ENCODE data around the gene MYL11.

Gene MYL11

GRCh38 chr16:30377812-30378235 lies 3.2 kb downstream of the MYL11 start (continued):
- peak; percentile 66; the same call in 1 of the 2 replicates for TF ChIP-seq PBX3 (CRISPR knock-in tag; IDR thresholded peaks at IDR 0.05)
- TF ChIP-seq ZNF350 (tag by site-specific recombination; IDR thresholded peaks at IDR 0.05), result no peak
- TF ChIP-seq ZNF529 (tag by site-specific recombination; IDR thresholded peaks at IDR 0.05; ENCODE audit: insufficient replicate concordance), result no peak
- TF ChIP-seq ZFHX2 (tag by site-specific recombination; conservative IDR thresholded peaks at IDR 0.05), result no peak
- TF ChIP-seq ZNF37A (tag by site-specific recombination; IDR thresholded peaks at IDR 0.05), result no peak
- no peak; the same call in 1 of the 2 replicates for TF ChIP-seq ZNF501 (tag by site-specific recombination; IDR thresholded peaks at IDR 0.05)
- no peak for TF ChIP-seq ZNF776 (tag by site-specific recombination; IDR thresholded peaks at IDR 0.05; ENCODE audit: borderline replicate concordance)
- TF ChIP-seq SALL2 (tag by site-specific recombination; IDR thresholded peaks at IDR 0.05; ENCODE audit: borderline replicate concordance), result no peak
- no peak; the same call in 1 of the 2 replicates for TF ChIP-seq FEZF1 (tag by site-specific recombination; IDR thresholded peaks at IDR 0.05)
- TF ChIP-seq IKZF3 (tag by site-specific recombination; IDR thresholded peaks at IDR 0.05), result peak; percentile 39; the same call in 1 of the 2 replicates
- no peak for TF ChIP-seq CTCF (tag by site-specific recombination; IDR thresholded peaks at IDR 0.05)
- TF ChIP-seq ZNF341 (tag by site-specific recombination; IDR thresholded peaks at IDR 0.05; ENCODE audit: low read depth), result peak; percentile 76
- no peak for TF ChIP-seq ZNF132 (tag by site-specific recombination; IDR thresholded peaks at IDR 0.05; ENCODE audit: borderline replicate concordance)
- no peak for TF ChIP-seq SETDB1 (IDR thresholded peaks at IDR 0.05; ENCODE audit: insufficient read length, low read length)
- no peak for TF ChIP-seq ZNF114 (tag by site-specific recombination; IDR thresholded peaks at IDR 0.05)
- TF ChIP-seq ZNF155 (tag by site-specific recombination; IDR thresholded peaks at IDR 0.05), result no peak
- peak; percentile 87 for TF ChIP-seq OSR2 (tag by site-specific recombination; IDR thresholded peaks at IDR 0.05)
- no peak for TF ChIP-seq ZNF596 (tag by site-specific recombination; IDR thresholded peaks at IDR 0.05)
- no peak for TF ChIP-seq ZNF548 (tag by site-specific recombination; IDR thresholded peaks at IDR 0.05)
- no peak for TF ChIP-seq ZNF214 (tag by site-specific recombination; IDR thresholded peaks at IDR 0.05; ENCODE audit: borderline replicate concordance)
- no peak for TF ChIP-seq ZNF560 (tag by site-specific recombination; IDR thresholded peaks at IDR 0.05; ENCODE audit: borderline replicate concordance)
- TF ChIP-seq ZNF133 (tag by site-specific recombination; IDR thresholded peaks at IDR 0.05), result no peak
- TF ChIP-seq ZNF488 (tag by site-specific recombination; IDR thresholded peaks at IDR 0.05), result no peak
- no peak for TF ChIP-seq HOXD13 (CRISPR knock-in tag; IDR thresholded peaks at IDR 0.05; ENCODE audit: borderline replicate concordance)
- no peak for TF ChIP-seq SP2 (tag by site-specific recombination; IDR thresholded peaks at IDR 0.05)
- peak; percentile 73; the same call in 1 of the 2 replicates for TF ChIP-seq ZNF324 (tag by site-specific recombination; IDR thresholded peaks at IDR 0.05)
- TF ChIP-seq REST (tag by site-specific recombination; IDR thresholded peaks at IDR 0.05), result no peak
- TF ChIP-seq ZNF175 (tag by site-specific recombination; IDR thresholded peaks at IDR 0.05), result no peak
- no peak for TF ChIP-seq ZNF48 (tag by site-specific recombination; IDR thresholded peaks at IDR 0.05)
- no peak for TF ChIP-seq ZNF600 (tag by site-specific recombination; IDR thresholded peaks at IDR 0.05)
- no peak for TF ChIP-seq ZNF544 (tag by site-specific recombination; IDR thresholded peaks at IDR 0.05)
- no peak for TF ChIP-seq ELK4 (IDR thresholded peaks at IDR 0.05; ENCODE audit: borderline replicate concordance, low read depth, low read length)
- no peak for TF ChIP-seq ZNF26 (tag by site-specific recombination; IDR thresholded peaks at IDR 0.05)

Data from HEK293 (cell line).